Parathyroid adenoma (tissue), 2 donors: ENCODE results near the gene TMEM123.
"Not testable (repeated sequence)": the region's sequence is repeated elsewhere in the genome, so short reads cannot be mapped to it uniquely, and the experiment has no call there.

Source experiments
- H2AFZ ChIP-seq: fragments of 300-600 bp; sonication (generic); one replicate; pipeline ENCODE4 v1.7.0; 2017; ENCODE audit warnings: antibody characterized with exemption, mild to moderate bottlenecking
- H3K27ac ChIP-seq: fragments of 300-600 bp; sonication (generic); one replicate; pipeline ENCODE4 v1.7.0; 2017
- H3K27me3 ChIP-seq: fragments of 300-600 bp; sonication (generic); one replicate; pipeline ENCODE4 v1.7.0; 2017; ENCODE audit warnings: low read length; ENCODE audit not compliant: control insufficient read depth, insufficient read depth
- H3K36me3 ChIP-seq: fragments of 300-600 bp; sonication (generic); one replicate; pipeline ENCODE4 v1.7.0; 2017; ENCODE audit warnings: low read length; ENCODE audit not compliant: control insufficient read depth, insufficient read depth
- H3K4me1 ChIP-seq: fragments of 300-600 bp; sonication (generic); one replicate; pipeline ENCODE4 v1.7.0; 2017; ENCODE audit warnings: control low read depth
- H3K4me2 ChIP-seq: fragments of 300-600 bp; sonication (generic); one replicate; pipeline ENCODE4 v1.7.0; 2017; ENCODE audit warnings: low read length
- H3K4me3 ChIP-seq: fragments of 300-600 bp; sonication (generic); one replicate; pipeline ENCODE4 v1.7.0; 2017; ENCODE audit warnings: low read depth, low read length
- H3K79me2 ChIP-seq: fragments of 300-600 bp; sonication (generic); one replicate; pipeline ENCODE4 v1.7.0; 2017; ENCODE audit warnings: control low read depth
- H3K9ac ChIP-seq: fragments of 300-600 bp; sonication (generic); one replicate; pipeline ENCODE4 v1.7.0; 2017; ENCODE audit warnings: mild to moderate bottlenecking
- H3K9me3 ChIP-seq: fragments of 300-600 bp; sonication (generic); one replicate; pipeline ENCODE4 v1.7.0; 2017; ENCODE audit warnings: low read length; ENCODE audit not compliant: control insufficient read depth
- TF ChIP-seq, protein P1 (sequence below): fragments of 300-600 bp; sonication (generic); IDR thresholded peaks from one replicate; pipeline ENCODE4 v1.7.0; 2017; ENCODE audit warnings: antibody characterized with exemption, mild to moderate bottlenecking
- donor health status: primary hyperparathyroidism.

TMEM123 gene

GRCh38 chr11:102438311-102439062 lies 14.1 kb downstream of the TMEM123 start:
- TF ChIP-seq, protein P1, sequence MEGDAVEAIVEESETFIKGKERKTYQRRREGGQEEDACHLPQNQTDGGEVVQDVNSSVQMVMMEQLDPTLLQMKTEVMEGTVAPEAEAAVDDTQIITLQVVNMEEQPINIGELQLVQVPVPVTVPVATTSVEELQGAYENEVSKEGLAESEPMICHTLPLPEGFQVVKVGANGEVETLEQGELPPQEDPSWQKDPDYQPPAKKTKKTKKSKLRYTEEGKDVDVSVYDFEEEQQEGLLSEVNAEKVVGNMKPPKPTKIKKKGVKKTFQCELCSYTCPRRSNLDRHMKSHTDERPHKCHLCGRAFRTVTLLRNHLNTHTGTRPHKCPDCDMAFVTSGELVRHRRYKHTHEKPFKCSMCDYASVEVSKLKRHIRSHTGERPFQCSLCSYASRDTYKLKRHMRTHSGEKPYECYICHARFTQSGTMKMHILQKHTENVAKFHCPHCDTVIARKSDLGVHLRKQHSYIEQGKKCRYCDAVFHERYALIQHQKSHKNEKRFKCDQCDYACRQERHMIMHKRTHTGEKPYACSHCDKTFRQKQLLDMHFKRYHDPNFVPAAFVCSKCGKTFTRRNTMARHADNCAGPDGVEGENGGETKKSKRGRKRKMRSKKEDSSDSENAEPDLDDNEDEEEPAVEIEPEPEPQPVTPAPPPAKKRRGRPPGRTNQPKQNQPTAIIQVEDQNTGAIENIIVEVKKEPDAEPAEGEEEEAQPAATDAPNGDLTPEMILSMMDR, result no peak
- Histone ChIP-seq H3K4me3 (no peak overlapping the region), H3K27ac (no peak overlapping the region), H3K79me2 (no peaks in the 10 kb centered on the region), H3K9me3 (no peaks in the 10 kb centered on the region), H2AFZ (no peak overlapping the region), H3K27me3 (no peaks in the 10 kb centered on the region), H3K4me2 (no peak overlapping the region), H3K36me3 (no peaks in the 10 kb centered on the region), H3K9ac (no peak overlapping the region), H3K4me1 (no peaks in the 10 kb centered on the region)

GRCh38 chr11:102437727-102438126 lies 14.8 kb downstream of the TMEM123 start:
- TF ChIP-seq, protein P1, result no peak
- Histone ChIP-seq H3K4me3 (no peak overlapping the region), H3K27me3 (no peaks in the 10 kb centered on the region), H3K9ac (no peak overlapping the region), H3K27ac (no peak overlapping the region), H3K4me1 (no peaks in the 10 kb centered on the region), H3K9me3 (no peaks in the 10 kb centered on the region), H3K79me2 (no peaks in the 10 kb centered on the region), H2AFZ (no peak overlapping the region), H3K36me3 (no peaks in the 10 kb centered on the region), H3K4me2 (no peak overlapping the region)

GRCh38 chr11:102436976-102437375 lies 15.6 kb downstream of the TMEM123 start:
- Histone ChIP-seq H3K4me3 (no peak overlapping the region), H3K36me3 (no peaks in the 10 kb centered on the region), H3K79me2 (no peaks in the 10 kb centered on the region), H2AFZ (no peak overlapping the region), H3K27me3 (no peaks in the 10 kb centered on the region), H3K9me3 (no peaks in the 10 kb centered on the region), H3K9ac (no peak overlapping the region), H3K27ac (no peak overlapping the region), H3K4me2 (no peak overlapping the region), H3K4me1 (no peaks in the 10 kb centered on the region)
- TF ChIP-seq, protein P1, result no peak

GRCh38 chr11:102436561-102436960 lies 16.0 kb downstream of the TMEM123 start:
- Histone ChIP-seq H3K79me2 (no peaks in the 10 kb centered on the region), H3K4me1 (no peaks in the 10 kb centered on the region), H3K4me3 (no peak overlapping the region), H2AFZ (no peak overlapping the region), H3K9me3 (no peaks in the 10 kb centered on the region), H3K27me3 (no peaks in the 10 kb centered on the region), H3K36me3 (no peaks in the 10 kb centered on the region), H3K4me2 (no peak overlapping the region), H3K27ac (no peak overlapping the region), H3K9ac (no peak overlapping the region)
- TF ChIP-seq, protein P1, result no peak

GRCh38 chr11:102435688-102436087 lies 16.9 kb downstream of the TMEM123 start:
- no peak overlapping the region for H3K4me3 ChIP-seq
- no peaks in the 10 kb centered on the region for H3K79me2 ChIP-seq
- no peak overlapping the region for H3K27ac ChIP-seq
- H3K9me3 ChIP-seq, result no peaks in the 10 kb centered on the region
- no peak overlapping the region for H3K4me2 ChIP-seq
- TF ChIP-seq, protein P1, result no peak
- H3K27me3 ChIP-seq, result no peaks in the 10 kb centered on the region
- no peaks in the 10 kb centered on the region for H3K36me3 ChIP-seq
- no peak overlapping the region for H2AFZ ChIP-seq
- no peaks in the 10 kb centered on the region for H3K4me1 ChIP-seq
- H3K9ac ChIP-seq, result no peak overlapping the region

GRCh38 chr11:102433571-102433970 lies 19.0 kb downstream of the TMEM123 start:
- H3K9me3 ChIP-seq, H3K4me3 ChIP-seq, H3K36me3 ChIP-seq: not testable (repeated sequence)

DNA sequence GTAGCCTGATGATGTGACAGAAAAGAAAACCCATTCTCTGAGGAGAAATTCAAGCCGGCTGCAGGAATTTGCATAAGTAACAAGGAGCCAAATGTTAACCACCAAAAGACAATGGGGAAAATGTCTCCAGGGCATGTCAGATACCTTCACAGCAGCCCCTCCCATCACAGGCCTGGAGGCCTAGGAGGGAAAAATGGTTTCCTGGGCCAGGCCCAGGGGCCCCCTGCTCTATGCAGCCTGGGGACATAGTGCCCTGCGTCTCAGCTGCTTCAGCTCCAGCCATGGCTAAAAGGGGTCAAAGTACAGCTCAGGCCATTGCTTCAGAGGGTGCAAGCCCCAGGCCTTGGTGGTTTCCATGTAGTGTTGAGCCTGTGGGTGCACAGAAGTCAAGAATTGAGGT lies 20.0 kb downstream of the TMEM123 start:
- not testable (repeated sequence) for H3K4me2 ChIP-seq, H3K4me3 ChIP-seq, H3K36me3 ChIP-seq, H3K79me2 ChIP-seq, H3K4me1 ChIP-seq, H3K9ac ChIP-seq, H3K27ac ChIP-seq, H3K9me3 ChIP-seq, H2AFZ ChIP-seq, H3K27me3 ChIP-seq

More at GRCh38 chr11:102433571-102433970, 19.0 kb downstream of the TMEM123 start:
- H3K79me2 ChIP-seq, H3K9ac ChIP-seq, H3K27ac ChIP-seq, H3K4me2 ChIP-seq, H3K4me1 ChIP-seq, H3K27me3 ChIP-seq, H2AFZ ChIP-seq: not testable (repeated sequence)
